ENCODE measurements around the gene CLDND1. TPM values are rescaled to one million over a fixed set of nuclear protein-coding genes. Genes with fewer than 3 reads are reported as not detected.

Gene CLDND1
- total RNA-seq, 1 experiment from 2014 or later = 77.3 TPM

- H3K9me3 ChIP-seq (ENCODE audit: control insufficient read depth, insufficient read depth, low read depth, low read length) = no peaks in the 10 kb centered on the region
- 0 out of 2 replicates have a peak, but pooled peaks have one; percentile 28 for TF ChIP-seq SIN3A (IDR thresholded peaks at IDR 0.05; ENCODE audit: borderline replicate concordance, insufficient read depth, low read depth, low read length)
- TF ChIP-seq POLR2AphosphoS5 (IDR thresholded peaks at IDR 0.05; ENCODE audit: low read depth, low read length) = no peak
- H3K4me3 ChIP-seq (ENCODE audit: low read depth in 2 of 2, low read length in 2 of 2) = peak overlapping the region; percentile 77 to 98
- no peaks in the 10 kb centered on the region for H3K27me3 ChIP-seq (ENCODE audit: control insufficient read depth, insufficient read depth, low read length)
- H3K27ac ChIP-seq (ENCODE audit: low read length) = peak overlapping the region; percentile 92
- ATAC-seq (peak; percentile 66), DNase-seq (ENCODE audit: low read depth, low spot score) (peak; percentile 20)
- ChIA-PET POLR2A (no interaction called here), CTCF (no interaction called here)
- peaks cover 13% of the 10 kb centered on the region for H3K4me1 ChIP-seq (ENCODE audit: control insufficient read depth, insufficient read depth, low read length)
- intact Hi-C loops (cut with micrococcal nuclease; ENCODE audit: unreplicated experiment) = no loop called here
- in situ Hi-C loops (cut with HindIII; ENCODE audit: low pct_unique_long_range_greater_than_20kb, low sequenced_read_pairs) = no loop called here
- TSS peak; percentile 89 for BruUV-seq (replicated peaks)
- peaks cover 41% of the 10 kb centered on the region for H3K36me3 ChIP-seq (ENCODE audit: control insufficient read depth, insufficient read depth, low read length)
These were observed 682 bp downstream of the CLDND1 start for GRCh38 chr3:98521897-98522543.

DNA sequence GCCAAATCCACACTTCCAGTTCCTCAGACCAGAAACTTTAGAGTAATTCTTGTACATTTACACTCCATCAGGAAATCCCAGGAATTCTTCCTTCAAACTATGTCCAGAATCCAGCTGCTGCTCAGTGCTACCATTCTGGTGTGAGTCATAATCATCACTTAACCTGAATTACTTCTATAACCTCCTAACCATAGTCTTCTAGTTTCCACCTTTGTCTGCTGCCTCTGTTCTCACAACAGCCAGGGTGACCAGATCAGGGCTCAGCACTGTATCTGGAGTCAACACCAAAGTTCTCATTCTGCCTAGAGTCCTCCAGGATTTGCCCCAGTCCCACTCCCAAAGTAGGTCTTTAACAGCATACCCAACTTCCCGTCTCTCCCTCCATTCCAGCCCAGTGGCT, 3.4 kb downstream of the CLDND1 start:
- CTCF ChIA-PET = no interaction called here
- POLR2A ChIA-PET = no interaction called here
- TF ChIP-seq TCF7L2 (IDR thresholded peaks at IDR 0.05; ENCODE audit: low read depth, low read length) (no peak), POLR2AphosphoS5 (IDR thresholded peaks at IDR 0.05; ENCODE audit: low read depth, low read length) (no peak), CTCF (IDR thresholded peaks at IDR 0.05) (no peak), REST (IDR thresholded peaks at IDR 0.05; ENCODE audit: insufficient read depth in 1 of 2, low read depth in 2 of 2, low read length in 1 of 2) (no peak), SIN3A (IDR thresholded peaks at IDR 0.05; ENCODE audit: borderline replicate concordance, insufficient read depth, low read depth, low read length) (no peak)
- DNase-seq (ENCODE audit: low read depth, low spot score) (no peak), ATAC-seq (no peak)
- H3K4me1 ChIP-seq (ENCODE audit: control insufficient read depth, insufficient read depth, low read length) = peaks cover 13% of the 10 kb centered on the region
- no peaks in the 10 kb centered on the region for H3K9me3 ChIP-seq (ENCODE audit: control insufficient read depth, insufficient read depth, low read depth, low read length)
- no peaks in the 10 kb centered on the region for H3K27me3 ChIP-seq (ENCODE audit: control insufficient read depth, insufficient read depth, low read length)
- H3K36me3 ChIP-seq (ENCODE audit: control insufficient read depth, insufficient read depth, low read length) = peaks cover 60% of the 10 kb centered on the region
- H3K4me3 ChIP-seq (ENCODE audit: low read depth in 2 of 2, low read length in 2 of 2) = no peak overlapping the region
- H3K27ac ChIP-seq (ENCODE audit: low read length) = no peak overlapping the region
- no TSS peak for BruUV-seq (replicated peaks)
- intact Hi-C loops (cut with micrococcal nuclease; ENCODE audit: unreplicated experiment) (no loop called here), in situ Hi-C loops (cut with HindIII; ENCODE audit: low pct_unique_long_range_greater_than_20kb, low sequenced_read_pairs) (no loop called here)

- BruUV-seq (replicated peaks) = no TSS peak
- peaks cover 60% of the 10 kb centered on the region for H3K36me3 ChIP-seq (ENCODE audit: control insufficient read depth, insufficient read depth, low read length)
- H3K4me3 ChIP-seq (ENCODE audit: low read depth in 2 of 2, low read length in 2 of 2) = no peak overlapping the region
- intact Hi-C loops (cut with micrococcal nuclease; ENCODE audit: unreplicated experiment) (no loop called here), in situ Hi-C loops (cut with HindIII; ENCODE audit: low pct_unique_long_range_greater_than_20kb, low sequenced_read_pairs) (no loop called here)
- H3K27ac ChIP-seq (ENCODE audit: low read length) = no peak overlapping the region
- no peak for DNase-seq (ENCODE audit: low read depth, low spot score)
- CTCF ChIA-PET = no interaction called here
- no peaks in the 10 kb centered on the region for H3K9me3 ChIP-seq (ENCODE audit: control insufficient read depth, insufficient read depth, low read depth, low read length)
- no peaks in the 10 kb centered on the region for H3K27me3 ChIP-seq (ENCODE audit: control insufficient read depth, insufficient read depth, low read length)
- no peak for TF ChIP-seq TCF7L2 (IDR thresholded peaks at IDR 0.05; ENCODE audit: low read depth, low read length)
- TF ChIP-seq SIN3A (IDR thresholded peaks at IDR 0.05; ENCODE audit: borderline replicate concordance, insufficient read depth, low read depth, low read length) = no peak
- no peak for TF ChIP-seq REST (IDR thresholded peaks at IDR 0.05; ENCODE audit: insufficient read depth in 1 of 2, low read depth in 2 of 2, low read length in 1 of 2)
- TF ChIP-seq POLR2AphosphoS5 (IDR thresholded peaks at IDR 0.05; ENCODE audit: low read depth, low read length) = no peak
- no peak for TF ChIP-seq CTCF (IDR thresholded peaks at IDR 0.05)
- peaks cover 13% of the 10 kb centered on the region for H3K4me1 ChIP-seq (ENCODE audit: control insufficient read depth, insufficient read depth, low read length)
- POLR2A ChIA-PET = no interaction called here
- ATAC-seq = no peak
These were observed 3.9 kb downstream of the CLDND1 start for GRCh38 chr3:98518816-98519215.

Data from Panc1 (cell line).